HG02943 (cell line): Measurements from ENCODE around the gene CLCNKA.
"Not testable (repeated sequence)": the region's sequence is repeated elsewhere in the genome, so short reads cannot be mapped to it uniquely, and the experiment has no call there.

Experiments
- ATAC-seq: cut with Tn5 transposase; IDR thresholded peaks from one replicate; pipeline ENCODE4 v1.9.1; 2021; ENCODE audit warnings: mild to moderate bottlenecking, low read depth, moderate library complexity; ENCODE audit not compliant: unreplicated experiment

The CLCNKA gene

DNA sequence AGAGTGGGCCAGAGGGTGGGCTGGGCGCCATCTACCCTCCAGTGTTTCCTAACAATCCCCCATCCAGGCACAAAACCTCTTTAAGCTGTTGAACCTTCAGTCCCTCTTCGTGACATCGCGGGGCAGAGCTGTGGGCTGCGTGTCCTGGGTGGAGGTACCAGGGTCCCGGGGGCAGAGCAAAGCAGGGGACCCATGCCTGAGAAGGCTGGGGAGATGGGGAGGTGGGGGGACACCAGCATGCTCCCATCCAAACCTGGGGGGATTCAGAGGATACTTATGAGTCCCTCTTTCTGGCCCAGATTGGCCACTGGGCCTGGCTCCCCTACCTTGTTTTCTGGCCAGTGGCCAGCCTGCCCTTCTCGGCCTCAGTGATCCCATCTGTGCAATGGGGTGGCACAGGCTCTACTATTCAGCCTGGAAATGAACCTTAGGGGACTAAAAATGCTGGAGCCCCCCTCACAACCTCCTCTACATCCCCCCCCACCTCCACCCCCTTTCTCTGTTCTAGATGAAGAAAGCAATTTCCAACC lies 11.3 kb downstream of the CLCNKA start:
- ATAC-seq, result not testable (repeated sequence)

GRCh38 chr1:16036461-16036860 lies 14.6 kb downstream of the CLCNKA start:
- ATAC-seq, result not testable (repeated sequence)

DNA sequence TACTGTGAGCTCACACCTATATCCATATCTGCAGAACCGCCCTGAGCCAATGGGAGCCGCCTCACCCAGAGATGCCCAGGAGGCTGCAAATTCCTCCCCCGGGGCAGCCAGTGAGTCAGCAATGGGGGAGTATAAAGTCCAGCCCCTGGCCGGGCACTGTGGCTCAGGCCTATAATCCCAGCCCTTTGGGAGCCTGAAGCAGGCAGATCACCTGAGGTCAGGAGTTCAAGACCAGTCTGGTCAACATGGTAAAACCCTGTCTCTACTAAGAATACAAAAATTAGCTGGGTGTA lies 16.7 kb downstream of the CLCNKA start:
- no peak for ATAC-seq

GRCh38 chr1:16039871-16040270 lies 18.0 kb downstream of the CLCNKA start:
- ATAC-seq, result not testable (repeated sequence)

DNA sequence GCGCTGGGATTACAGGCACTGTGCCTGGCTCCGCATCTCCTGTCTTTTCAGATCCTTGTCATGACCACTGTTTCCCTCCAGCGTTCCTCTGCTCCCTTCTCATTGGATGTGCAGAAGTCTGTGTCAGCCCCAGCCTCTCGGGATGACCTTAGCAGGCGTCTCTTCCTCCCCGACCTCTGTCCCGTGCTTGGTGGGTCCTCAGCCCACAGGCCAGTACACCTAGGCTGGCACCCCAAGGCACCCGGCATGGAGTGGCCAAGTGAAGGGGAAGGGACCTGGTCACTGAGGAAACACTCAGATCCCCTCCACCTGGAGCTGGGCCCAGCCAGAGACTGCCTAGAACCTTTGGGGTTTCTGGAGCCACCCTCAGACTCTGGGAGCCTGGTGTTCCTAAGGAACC lies 19.4 kb downstream of the CLCNKA start:
- ATAC-seq, result no peak

DNA sequence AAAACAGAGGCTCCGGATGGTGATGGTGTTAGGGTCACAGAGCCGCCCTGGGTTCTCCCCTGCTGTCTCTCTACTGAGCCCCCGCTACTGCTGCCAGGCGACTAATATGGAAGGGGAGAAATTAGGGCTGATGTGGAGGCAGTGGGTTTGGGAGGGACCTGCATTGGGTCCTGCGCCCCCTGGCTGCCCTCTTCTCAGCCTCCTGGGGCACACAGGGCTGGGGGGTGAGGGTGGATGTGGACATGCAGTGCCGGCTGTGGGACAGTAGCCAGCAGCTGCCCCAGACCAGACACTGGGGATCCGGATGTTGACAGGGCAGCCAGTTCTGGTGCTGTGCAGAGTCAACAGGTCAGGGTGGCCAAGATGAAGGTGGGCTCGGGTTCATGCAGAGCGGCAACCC lies 20.3 kb downstream of the CLCNKA start:
- no peak for ATAC-seq

DNA sequence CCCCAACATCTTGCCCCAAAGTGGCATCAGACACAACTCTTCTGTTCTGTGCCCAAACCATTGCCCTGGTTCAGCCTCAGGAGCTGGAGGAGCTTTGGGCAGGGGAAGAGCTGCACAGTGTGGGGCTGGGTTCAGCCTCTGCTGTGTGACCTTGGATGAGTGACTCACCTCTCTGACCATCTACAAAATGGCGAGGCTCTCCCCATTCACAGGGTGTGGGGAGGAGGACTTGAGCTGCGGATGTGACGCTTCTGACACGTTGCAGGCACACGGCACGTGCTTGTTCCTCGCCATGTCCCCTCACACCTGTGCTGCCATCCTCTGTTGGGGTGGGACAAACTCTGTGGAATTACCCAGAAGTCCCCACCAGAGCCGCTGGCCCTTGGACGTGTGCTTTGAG lies 20.8 kb downstream of the CLCNKA start:
- ATAC-seq, result not testable (repeated sequence)

- ATAC-seq, result no peak
Measured at GRCh38 chr1:16043521-16043920, 21.7 kb downstream of the CLCNKA start, which contains the start of gene CLCNKB. Gene CLCNKB, plus strand, starts transcription at chr1:16043782. Its CDS starts 711 bp downstream, at chr1:16044493.

DNA sequence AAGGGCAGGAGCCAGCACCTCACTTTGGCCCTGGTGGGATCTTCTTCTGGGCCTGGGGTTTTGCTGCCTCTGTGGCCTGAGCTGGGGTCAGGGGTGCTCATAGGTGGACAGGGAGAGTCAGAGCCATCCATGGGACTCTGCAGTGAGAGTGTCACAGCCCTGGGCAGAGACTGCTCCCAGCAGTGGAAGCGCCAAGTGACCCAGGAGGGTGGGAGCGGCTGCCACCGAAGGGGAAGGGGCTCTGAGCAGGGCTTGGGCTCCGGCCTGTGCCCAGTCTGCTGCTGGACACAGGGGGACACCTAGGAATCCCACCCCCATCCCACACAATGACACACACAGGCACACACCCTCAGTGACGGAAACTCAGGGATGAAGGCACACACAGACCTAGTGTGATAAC lies 22.1 kb downstream of the CLCNKA start:
- ATAC-seq, result no peak

DNA sequence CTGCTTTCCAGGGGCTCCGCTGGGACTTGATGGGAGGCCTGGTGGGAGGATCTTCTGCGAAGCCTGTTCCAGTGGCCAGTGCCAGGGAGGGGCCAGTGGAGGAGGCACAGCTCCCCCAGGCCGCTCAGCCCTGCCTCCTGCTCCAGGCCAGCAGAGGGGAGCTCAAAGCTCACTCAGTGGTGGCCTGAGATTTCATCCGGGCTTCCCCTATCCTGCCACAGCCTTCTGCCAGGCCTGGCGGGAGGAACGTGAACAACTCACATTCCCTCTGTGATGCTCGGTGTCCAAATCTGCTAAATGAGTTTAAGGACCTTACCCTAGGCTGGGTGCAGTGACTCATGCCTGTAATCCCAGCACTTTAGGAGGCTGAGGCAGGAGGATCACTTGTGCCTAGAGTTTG lies 25.0 kb downstream of the CLCNKA start:
- ATAC-seq, result no peak

- no peak for ATAC-seq
Measured at GRCh38 chr1:16047791-16048475, 26.1 kb downstream of the CLCNKA start.

DNA sequence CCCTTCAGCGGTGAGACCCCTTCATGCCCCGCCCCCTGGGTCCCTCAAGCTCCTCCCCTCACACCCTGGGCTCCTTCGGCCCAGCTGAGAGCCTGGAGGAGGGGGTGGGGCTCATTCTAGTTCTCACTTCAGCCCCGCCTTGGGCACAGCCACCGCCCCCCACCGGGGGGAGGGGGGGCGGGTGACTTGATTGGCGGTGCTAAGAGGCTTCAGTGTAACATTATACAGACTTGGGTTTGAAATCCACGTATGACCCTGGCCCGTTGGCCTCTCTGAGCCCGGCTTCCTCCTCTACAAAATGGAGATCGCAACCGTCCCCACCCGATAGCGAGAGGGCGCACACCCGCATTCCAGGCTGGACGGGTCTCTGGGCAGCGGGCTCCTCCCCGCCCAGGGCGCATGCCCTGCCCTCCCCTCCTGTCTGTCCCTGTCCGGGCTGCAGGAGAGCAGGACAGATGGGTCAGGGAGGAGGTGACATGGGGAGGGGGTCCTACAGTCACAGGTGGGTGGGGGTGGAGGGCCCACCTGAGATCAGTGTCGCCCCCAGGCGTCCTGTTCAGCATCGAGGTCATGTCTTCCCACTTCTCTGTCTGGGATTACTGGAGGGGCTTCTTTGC lies 26.8 kb downstream of the CLCNKA start:
- no peak for ATAC-seq

GRCh38 chr1:16050328-16050727 lies 28.5 kb downstream of the CLCNKA start:
- no peak for ATAC-seq

DNA sequence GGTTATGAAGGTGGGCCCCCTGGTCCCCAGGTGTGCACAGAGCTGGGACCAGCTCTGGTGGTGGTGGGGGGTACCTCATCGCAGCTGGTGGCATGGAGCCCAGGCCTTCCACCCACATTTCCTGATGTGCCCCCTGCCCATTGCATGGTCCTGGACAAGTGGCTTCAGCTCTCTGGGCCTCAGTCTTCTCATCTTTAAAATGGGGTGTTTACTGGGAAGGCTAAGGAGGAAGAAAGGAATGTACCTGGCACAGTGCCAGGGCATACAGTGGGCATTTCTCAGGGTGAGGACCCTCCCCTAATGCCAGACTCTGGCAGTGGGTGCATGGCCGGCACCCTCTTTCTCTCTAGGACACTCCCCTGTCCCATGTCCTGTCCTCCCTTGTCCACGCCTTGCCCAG lies 29.2 kb downstream of the CLCNKA start:
- ATAC-seq, result no peak

DNA sequence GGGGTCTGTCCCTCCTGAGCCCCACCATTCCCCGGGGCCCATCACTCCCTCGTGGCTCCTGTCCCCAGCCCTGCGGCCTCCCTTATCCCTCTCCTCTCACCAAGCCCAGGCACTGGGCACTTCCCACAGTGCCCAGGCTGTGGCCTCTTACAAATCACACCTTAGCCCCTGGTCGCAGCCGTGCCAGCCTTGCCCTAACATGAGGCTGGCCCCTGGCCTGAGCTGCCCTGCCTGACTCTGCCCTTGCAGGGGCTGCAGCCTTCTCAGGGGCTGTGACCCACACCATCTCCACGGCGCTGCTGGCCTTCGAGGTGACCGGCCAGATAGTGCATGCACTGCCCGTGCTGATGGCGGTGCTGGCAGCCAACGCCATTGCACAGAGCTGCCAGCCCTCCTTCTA lies 30.1 kb downstream of the CLCNKA start:
- not testable (repeated sequence) for ATAC-seq

- ATAC-seq, result no peak
Measured at GRCh38 chr1:16053781-16054502, 32.1 kb downstream of the CLCNKA start.

- ATAC-seq, result no peak
Measured at GRCh38 chr1:16054598-16055540, 33.0 kb downstream of the CLCNKA start.

DNA sequence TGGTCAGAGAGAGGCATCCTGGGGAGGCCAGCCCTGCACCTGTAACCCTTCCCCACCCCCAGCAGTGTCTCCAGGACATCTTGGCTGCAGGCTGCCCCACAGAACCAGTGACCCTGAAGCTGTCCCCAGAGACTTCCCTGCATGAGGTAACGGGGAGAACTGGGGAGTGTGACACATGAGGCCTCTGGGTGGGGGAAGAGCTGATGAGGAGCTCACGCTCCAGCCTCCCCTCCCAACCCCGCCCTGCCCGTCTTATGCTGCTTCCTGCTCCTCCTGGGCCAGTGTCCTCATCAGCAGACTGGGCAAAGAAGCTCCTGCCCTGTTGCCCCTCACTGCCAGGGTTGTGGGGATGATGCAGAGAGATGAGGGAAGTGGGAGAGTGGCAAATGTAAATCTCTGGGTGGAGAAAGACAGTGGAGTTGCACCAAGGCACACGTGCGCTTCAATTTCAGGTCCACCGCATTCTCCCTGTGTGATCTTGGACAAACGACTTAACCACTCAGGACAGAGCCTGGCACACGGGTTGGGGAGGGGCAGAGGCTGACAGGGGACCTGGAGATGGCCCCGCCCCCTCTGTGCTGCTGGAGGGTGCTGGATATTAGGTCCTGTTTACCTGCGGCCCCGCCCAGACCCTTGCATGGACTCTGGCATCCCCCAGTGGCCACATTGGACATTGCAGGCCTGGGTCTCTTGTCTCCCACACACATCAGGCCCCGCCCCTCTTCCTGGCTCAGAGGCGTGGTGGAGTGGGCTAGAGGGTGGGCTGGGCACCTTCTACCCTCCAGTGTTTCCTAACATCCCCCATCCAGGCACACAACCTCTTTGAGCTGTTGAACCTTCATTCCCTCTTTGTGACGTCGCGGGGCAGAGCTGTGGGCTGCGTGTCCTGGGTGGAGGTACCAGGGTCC lies 34.0 kb downstream of the CLCNKA start:
- ATAC-seq, result no peak

- not testable (repeated sequence) for ATAC-seq
Measured at GRCh38 chr1:16056521-16056912, 34.7 kb downstream of the CLCNKA start.
